LNCAP (cell line): ENCODE measurements around the gene ASTN2.

Experiments used
- CTCF ChIP-seq: fragments of 450-650 bp; IDR thresholded peaks from 2 replicates; pipeline ENCODE4 v1.5.1; 2017; ENCODE audit warnings: mild to moderate bottlenecking

ASTN2 gene

GRCh38 chr9:116979456-116979855 lies 435.4 kb downstream of the ASTN2 start:
- TF ChIP-seq CTCF: no peak

- TF ChIP-seq CTCF: no peak
These were observed 436.7 kb downstream of the ASTN2 start for GRCh38 chr9:116978155-116978554.

- no peak for TF ChIP-seq CTCF
These were observed 439.7 kb downstream of the ASTN2 start for GRCh38 chr9:116975126-116975525.

GRCh38 chr9:116966199-116966598 lies 448.7 kb downstream of the ASTN2 start:
- no peak for TF ChIP-seq CTCF

- no peak for TF ChIP-seq CTCF
These were observed 450.6 kb downstream of the ASTN2 start for GRCh38 chr9:116964258-116964657.

GRCh38 chr9:116959809-116960208 lies 455.0 kb downstream of the ASTN2 start:
- TF ChIP-seq CTCF: no peak

- no peak for TF ChIP-seq CTCF
These were observed 456.0 kb downstream of the ASTN2 start for GRCh38 chr9:116958881-116959280.

- TF ChIP-seq CTCF: no peak
These were observed 460.1 kb downstream of the ASTN2 start for GRCh38 chr9:116954731-116955130.
